Tibial artery (tissue), 4 donors: ENCODE measurements around the gene URI1.

ENCODE experiments used
- DNase-seq, 2 donors: peaks; one replicate each; pipeline ENCODE4 v3.0.0-alpha.2; 2019
- H3K27ac ChIP-seq, 2 donors: fragments of 200-600 bp; sonication (generic) in 1 of 2; 1 replicate in 1 of 2; 2 replicates in 1 of 2; pipeline ENCODE4 v1.5.1; 2018 to 2019; ENCODE audit warnings: mild to moderate bottlenecking in 1 of 2
- H3K27me3 ChIP-seq, 2 donors: fragments of 200-600 bp; sonication (generic) in 1 of 2; one replicate each; pipeline versions ENCODE4 v1.5.1 to v1.6.0; 2016 to 2019
- H3K36me3 ChIP-seq, 3 donors: fragments of 200-600 bp; sonication (generic) in 2 of 3; one replicate each; pipeline ENCODE4 v1.5.1; 2016 to 2019; ENCODE audit warnings: mild to moderate bottlenecking in 2 of 3
- H3K4me1 ChIP-seq, 4 donors: fragments of 200-600 bp; sonication (generic) in 2 of 4; 1 replicate in 3 of 4; 2 replicates in 1 of 4; pipeline ENCODE4 v1.5.1; 2016 to 2019
- H3K4me3 ChIP-seq, 2 donors: fragments of 200-600 bp; sonication (generic) in 1 of 2; 1 replicate in 1 of 2; 2 replicates in 1 of 2; pipeline ENCODE4 v1.5.1; 2018 to 2019; ENCODE audit warnings: mild to moderate bottlenecking in 2 of 2
- H3K9me3 ChIP-seq, 3 donors: fragments of 200-600 bp; sonication (generic) in 1 of 3; one replicate each; pipeline ENCODE4 v1.5.1; 2016 to 2019
- CTCF ChIP-seq, 2 experiments: fragments of 200-600 bp in 1 of 2; fragments of 450-650 bp in 1 of 2; IDR thresholded peaks; one replicate each; pipeline ENCODE4 v1.5.1; 2017 to 2019; ENCODE audit warnings: antibody characterized with exemption in 2 of 2, mild to moderate bottlenecking in 1 of 2, moderate library complexity in 1 of 2
- intact Hi-C: fragments of 100-400 bp; cut with DNase I; formaldehyde crosslinking; loops from one replicate; pipeline ENCODE4 v1.15.0; 2023; ENCODE audit warnings: low total_unique reads

URI1 gene

GRCh38 chr19:29934781-29935180 is 7.3 kb upstream of the URI1 start:
- Histone ChIP-seq H3K4me3 (no peak overlapping the region), H3K36me3 (no peaks in the 10 kb centered on the region), H3K9me3 (peaks cover 0 to 27% (median 19%) of the 10 kb centered on the region in 3 donors), H3K27ac (no peak overlapping the region), H3K4me1 (no peaks in the 10 kb centered on the region), H3K27me3 (peaks cover 0 to 2% of the 10 kb centered on the region in 2 donors)
- no peak for DNase-seq
- intact Hi-C loops, result no loop called here
- no peak for TF ChIP-seq CTCF (IDR thresholded peaks at IDR 0.05)

- Histone ChIP-seq H3K9me3 (peaks cover 0 to 27% (median 19%) of the 10 kb centered on the region in 3 donors), H3K4me3 (no peak overlapping the region), H3K36me3 (no peaks in the 10 kb centered on the region), H3K27me3 (peaks cover 0 to 2% of the 10 kb centered on the region in 2 donors), H3K27ac (no peak overlapping the region), H3K4me1 (peaks cover 0 to 5% (median 0%) of the 10 kb centered on the region in 4 donors)
- TF ChIP-seq CTCF (IDR thresholded peaks at IDR 0.05), result no peak
- no peak for DNase-seq
- intact Hi-C loops, result no loop called here
Observed at GRCh38 chr19:29936409-29936808, 5.6 kb upstream of the URI1 start.

- no peak overlapping the region for H3K27ac ChIP-seq
- no peak overlapping the region for H3K4me3 ChIP-seq
- no peak for TF ChIP-seq CTCF (IDR thresholded peaks at IDR 0.05)
- intact Hi-C loops, result loop anchor here (2.0 kb wide), 1 partner anchor 227 kb away; no protein-coding TSS in a partner anchor
- H3K36me3 ChIP-seq, result no peaks in the 10 kb centered on the region
- peaks cover 0 to 21% (median 17%) of the 10 kb centered on the region in 3 donors for H3K9me3 ChIP-seq
- H3K4me1 ChIP-seq, result peaks cover 0 to 27% (median 8%) of the 10 kb centered on the region in 4 donors
- peaks cover 0 to 2% of the 10 kb centered on the region in 2 donors for H3K27me3 ChIP-seq
- no peak for DNase-seq
Observed at GRCh38 chr19:29939628-29940027, 2.4 kb upstream of the URI1 start.

GRCh38 chr19:29940971-29941585 is 961 bp upstream of the URI1 start:
- intact Hi-C loops, result loop anchor here (2.0 kb wide), 1 partner anchor 228 kb away; no protein-coding TSS in a partner anchor
- no peak overlapping the region for H3K27ac ChIP-seq
- peaks cover 0 to 12% (median 7%) of the 10 kb centered on the region in 3 donors for H3K9me3 ChIP-seq
- no peak for TF ChIP-seq CTCF (IDR thresholded peaks at IDR 0.05)
- H3K4me3 ChIP-seq, result no peak overlapping the region
- H3K4me1 ChIP-seq, result peaks cover 0 to 42% (median 17%) of the 10 kb centered on the region in 4 donors
- DNase-seq, result no peak
- peaks cover 0 to 2% of the 10 kb centered on the region in 2 donors for H3K27me3 ChIP-seq
- H3K36me3 ChIP-seq, result no peaks in the 10 kb centered on the region

GRCh38 chr19:29942404-29943261 is 594 bp downstream of the URI1 start:
- intact Hi-C loops, result no loop called here
- TF ChIP-seq CTCF (IDR thresholded peaks at IDR 0.05), result no peak
- no peaks in the 10 kb centered on the region for H3K36me3 ChIP-seq
- peaks cover 0 to 1% of the 10 kb centered on the region in 2 donors for H3K27me3 ChIP-seq
- H3K9me3 ChIP-seq, result no peaks in the 10 kb centered on the region
- peak overlapping the region; percentile 75 for H3K27ac ChIP-seq
- H3K4me1 ChIP-seq, result peaks cover 0 to 47% (median 17%) of the 10 kb centered on the region in 4 donors
- DNase-seq, result peak; percentile 53 to 75
- peak overlapping the region; percentile 72 to 81 for H3K4me3 ChIP-seq
